ENCODE measurements around the gene TRIO.

Gene TRIO

DNA sequence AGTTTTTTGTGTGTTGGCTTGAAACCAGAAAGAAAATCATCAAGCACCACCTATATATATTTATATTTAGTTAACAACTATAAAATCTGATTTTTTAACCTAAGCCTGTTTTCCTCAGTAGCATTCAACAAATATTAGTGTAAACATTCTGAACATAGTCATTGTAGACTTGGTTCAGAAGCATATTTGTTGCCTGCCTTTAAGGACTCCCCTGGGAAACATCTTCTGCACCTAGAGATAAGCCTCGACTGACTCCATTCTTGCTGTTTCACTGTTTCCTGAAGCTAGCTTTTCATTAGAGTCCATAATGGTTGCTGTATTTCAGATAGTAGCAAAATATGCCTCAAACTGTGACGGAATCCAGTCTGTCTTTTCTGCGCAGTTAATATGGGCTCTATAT lies 123.5 kb downstream of the TRIO start:
- H3K4me2 ChIP-seq (ENCODE audit: low read depth, low read length, poor library complexity, severe bottlenecking), result no peak overlapping the region
- H3K9ac ChIP-seq (ENCODE audit: low read length), result no peak overlapping the region
- H3K9me2 ChIP-seq (replicated peaks; ENCODE audit: insufficient read depth, low read length), result no peaks in the 10 kb centered on the region
- H2AFZ ChIP-seq (ENCODE audit: low read depth, low read length, severe bottlenecking), result no peak overlapping the region
- H3K4me3 ChIP-seq (ENCODE audit: insufficient read depth, low read length, poor library complexity, severe bottlenecking), result no peak overlapping the region
- H3K27me3 ChIP-seq (ENCODE audit: low read length), result no peaks in the 10 kb centered on the region
- peaks cover 11% of the 10 kb centered on the region; the same call in 1 of the 2 replicates for H3K79me2 ChIP-seq (ENCODE audit: insufficient read depth, low read length)
- peaks cover 4% of the 10 kb centered on the region; the same call in 1 of the 2 replicates for H4K20me1 ChIP-seq (ENCODE audit: low read depth, low read length)
- H3K27ac ChIP-seq (ENCODE audit: low read depth, low read length), result no peak overlapping the region
- H3K36me3 ChIP-seq (ENCODE audit: low read length), result no peaks in the 10 kb centered on the region
- no peaks in the 10 kb centered on the region for H3K9me3 ChIP-seq (ENCODE audit: insufficient read depth, low read length)
- TF ChIP-seq, protein P1, sequence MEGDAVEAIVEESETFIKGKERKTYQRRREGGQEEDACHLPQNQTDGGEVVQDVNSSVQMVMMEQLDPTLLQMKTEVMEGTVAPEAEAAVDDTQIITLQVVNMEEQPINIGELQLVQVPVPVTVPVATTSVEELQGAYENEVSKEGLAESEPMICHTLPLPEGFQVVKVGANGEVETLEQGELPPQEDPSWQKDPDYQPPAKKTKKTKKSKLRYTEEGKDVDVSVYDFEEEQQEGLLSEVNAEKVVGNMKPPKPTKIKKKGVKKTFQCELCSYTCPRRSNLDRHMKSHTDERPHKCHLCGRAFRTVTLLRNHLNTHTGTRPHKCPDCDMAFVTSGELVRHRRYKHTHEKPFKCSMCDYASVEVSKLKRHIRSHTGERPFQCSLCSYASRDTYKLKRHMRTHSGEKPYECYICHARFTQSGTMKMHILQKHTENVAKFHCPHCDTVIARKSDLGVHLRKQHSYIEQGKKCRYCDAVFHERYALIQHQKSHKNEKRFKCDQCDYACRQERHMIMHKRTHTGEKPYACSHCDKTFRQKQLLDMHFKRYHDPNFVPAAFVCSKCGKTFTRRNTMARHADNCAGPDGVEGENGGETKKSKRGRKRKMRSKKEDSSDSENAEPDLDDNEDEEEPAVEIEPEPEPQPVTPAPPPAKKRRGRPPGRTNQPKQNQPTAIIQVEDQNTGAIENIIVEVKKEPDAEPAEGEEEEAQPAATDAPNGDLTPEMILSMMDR (IDR thresholded peaks at IDR 0.05; ENCODE audit: insufficient read depth, low read length, poor library complexity, severe bottlenecking), result no peak
- no peak for TF ChIP-seq EZH2phosphoT487 (conservative IDR thresholded peaks at IDR 0.05; ENCODE audit: low read length)
- H3F3A ChIP-seq (ENCODE audit: insufficient read depth), result no peaks in the 10 kb centered on the region; the same call in 1 of the 2 replicates

DNA sequence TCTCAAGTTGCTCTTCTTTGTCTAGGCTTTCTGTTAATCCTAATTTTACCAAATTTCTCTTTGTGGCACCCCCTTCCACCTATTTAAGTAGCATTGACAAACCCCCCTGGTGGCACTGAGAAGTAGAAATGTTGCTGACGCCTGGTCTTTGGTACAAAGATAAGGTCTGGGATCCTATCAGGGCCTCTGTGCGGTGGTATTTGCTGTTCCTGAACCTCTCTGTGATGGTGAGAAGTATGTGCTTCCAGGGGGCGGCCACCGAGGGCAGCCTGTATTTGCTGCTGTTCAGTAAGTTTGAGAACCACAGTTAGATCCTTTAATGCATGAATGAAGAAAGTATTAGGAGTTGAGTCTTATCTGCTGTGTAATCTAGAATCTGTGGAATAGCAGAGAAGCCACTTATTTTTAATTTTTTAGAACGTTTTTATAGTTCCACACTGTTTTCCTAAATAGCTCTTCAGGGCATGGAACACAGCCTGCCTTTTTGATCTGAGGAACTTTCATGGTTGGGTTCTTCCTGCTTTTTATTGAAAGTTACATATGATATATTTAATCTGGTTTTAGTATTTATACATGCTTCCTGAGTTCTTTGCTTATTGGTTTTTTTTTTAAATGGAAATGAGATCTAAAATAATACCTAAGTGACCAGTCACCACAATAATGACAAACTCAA lies 124.2 kb downstream of the TRIO start:
- no peaks in the 10 kb centered on the region for H3K27me3 ChIP-seq (ENCODE audit: low read length)
- no peak overlapping the region for H3K4me3 ChIP-seq (ENCODE audit: insufficient read depth, low read length, poor library complexity, severe bottlenecking)
- H3K36me3 ChIP-seq (ENCODE audit: low read length), result no peaks in the 10 kb centered on the region
- no peak for TF ChIP-seq EZH2phosphoT487 (conservative IDR thresholded peaks at IDR 0.05; ENCODE audit: low read length)
- TF ChIP-seq, protein P1 (IDR thresholded peaks at IDR 0.05; ENCODE audit: insufficient read depth, low read length, poor library complexity, severe bottlenecking), result no peak
- H2AFZ ChIP-seq (ENCODE audit: low read depth, low read length, severe bottlenecking), result no peak overlapping the region
- no peak overlapping the region for H3K9ac ChIP-seq (ENCODE audit: low read length)
- no peaks in the 10 kb centered on the region; the same call in 1 of the 2 replicates for H3F3A ChIP-seq (ENCODE audit: insufficient read depth)
- H4K20me1 ChIP-seq (ENCODE audit: low read depth, low read length), result peaks cover 4% of the 10 kb centered on the region; the same call in 1 of the 2 replicates
- no peak overlapping the region for H3K4me2 ChIP-seq (ENCODE audit: low read depth, low read length, poor library complexity, severe bottlenecking)
- no peaks in the 10 kb centered on the region for H3K9me2 ChIP-seq (replicated peaks; ENCODE audit: insufficient read depth, low read length)
- peaks cover 11% of the 10 kb centered on the region; the same call in 1 of the 2 replicates for H3K79me2 ChIP-seq (ENCODE audit: insufficient read depth, low read length)
- H3K9me3 ChIP-seq (ENCODE audit: insufficient read depth, low read length), result no peaks in the 10 kb centered on the region
- no peak overlapping the region for H3K27ac ChIP-seq (ENCODE audit: low read depth, low read length)

DNA sequence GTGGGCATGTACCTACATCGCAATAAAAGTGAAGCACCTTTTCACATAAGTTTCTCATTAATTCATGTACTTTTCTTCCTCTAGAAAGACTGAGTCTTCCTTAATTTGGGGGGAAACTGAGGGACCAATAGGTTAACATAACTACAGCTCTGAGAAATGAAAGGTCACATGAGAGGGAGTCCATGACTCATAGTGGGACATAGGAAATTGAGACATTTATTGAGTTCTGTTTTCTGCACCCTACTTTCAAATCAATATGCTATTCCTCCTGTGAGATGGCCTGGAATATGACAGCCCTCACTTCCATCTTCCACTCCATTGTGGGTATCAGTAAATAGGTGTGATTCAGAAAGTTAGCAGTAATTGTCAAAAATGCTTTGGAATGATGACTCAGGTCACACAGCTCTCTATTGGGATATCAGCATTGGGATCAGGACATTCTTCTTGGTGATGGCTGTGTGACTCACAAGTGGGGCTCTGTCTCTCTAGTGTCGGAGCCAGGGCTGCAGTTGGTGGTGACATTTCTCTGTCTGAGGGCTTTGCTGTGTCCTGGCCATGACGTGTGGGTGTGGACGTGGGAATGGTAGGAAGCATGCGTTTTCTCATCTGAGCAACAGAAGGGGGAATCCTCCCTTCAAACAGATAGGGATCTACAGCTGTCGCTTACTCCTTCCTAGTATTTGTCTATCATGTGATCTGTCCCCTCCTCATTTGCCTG lies 125.0 kb downstream of the TRIO start:
- no peak overlapping the region for H3K9ac ChIP-seq (ENCODE audit: low read length)
- peaks cover 4% of the 10 kb centered on the region; the same call in 1 of the 2 replicates for H4K20me1 ChIP-seq (ENCODE audit: low read depth, low read length)
- H3K4me3 ChIP-seq (ENCODE audit: insufficient read depth, low read length, poor library complexity, severe bottlenecking), result no peak overlapping the region
- H3K79me2 ChIP-seq (ENCODE audit: insufficient read depth, low read length), result peaks cover 11% of the 10 kb centered on the region; the same call in 1 of the 2 replicates
- TF ChIP-seq, protein P1 (IDR thresholded peaks at IDR 0.05; ENCODE audit: insufficient read depth, low read length, poor library complexity, severe bottlenecking), result no peak
- TF ChIP-seq EZH2phosphoT487 (conservative IDR thresholded peaks at IDR 0.05; ENCODE audit: low read length), result no peak
- H2AFZ ChIP-seq (ENCODE audit: low read depth, low read length, severe bottlenecking), result no peak overlapping the region
- no peak overlapping the region for H3K27ac ChIP-seq (ENCODE audit: low read depth, low read length)
- no peak overlapping the region for H3K4me2 ChIP-seq (ENCODE audit: low read depth, low read length, poor library complexity, severe bottlenecking)
- no peaks in the 10 kb centered on the region for H3K27me3 ChIP-seq (ENCODE audit: low read length)
- no peaks in the 10 kb centered on the region for H3K9me2 ChIP-seq (replicated peaks; ENCODE audit: insufficient read depth, low read length)
- H3F3A ChIP-seq (ENCODE audit: insufficient read depth), result no peaks in the 10 kb centered on the region; the same call in 1 of the 2 replicates
- no peaks in the 10 kb centered on the region for H3K9me3 ChIP-seq (ENCODE audit: insufficient read depth, low read length)
- H3K36me3 ChIP-seq (ENCODE audit: low read length), result no peaks in the 10 kb centered on the region
